ENCODE measurements around the gene NEGR1.

Gene NEGR1

GRCh38 chr1:71399594-71399993, 882.7 kb downstream of the NEGR1 start:
- no peak for TF ChIP-seq CTCF (IDR thresholded peaks at IDR 0.05; ENCODE audit: low read depth, low read length, missing control alignments)
- in situ Hi-C loops (cut with HindIII; ENCODE audit: low sequenced_read_pairs) = no loop called here
- H3K4me3 ChIP-seq (ENCODE audit: low read depth, low read length) = no peak overlapping the region
- no peak for DNase-seq (ENCODE audit: low read depth)

- in situ Hi-C loops (cut with HindIII; ENCODE audit: low sequenced_read_pairs) = no loop called here
- TF ChIP-seq CTCF (IDR thresholded peaks at IDR 0.05; ENCODE audit: low read depth, low read length, missing control alignments) = no peak
- H3K4me3 ChIP-seq (ENCODE audit: low read depth, low read length) = no peak overlapping the region
- DNase-seq (ENCODE audit: low read depth) = no peak
Observed at GRCh38 chr1:71393301-71393700, 889.0 kb downstream of the NEGR1 start.

DNA sequence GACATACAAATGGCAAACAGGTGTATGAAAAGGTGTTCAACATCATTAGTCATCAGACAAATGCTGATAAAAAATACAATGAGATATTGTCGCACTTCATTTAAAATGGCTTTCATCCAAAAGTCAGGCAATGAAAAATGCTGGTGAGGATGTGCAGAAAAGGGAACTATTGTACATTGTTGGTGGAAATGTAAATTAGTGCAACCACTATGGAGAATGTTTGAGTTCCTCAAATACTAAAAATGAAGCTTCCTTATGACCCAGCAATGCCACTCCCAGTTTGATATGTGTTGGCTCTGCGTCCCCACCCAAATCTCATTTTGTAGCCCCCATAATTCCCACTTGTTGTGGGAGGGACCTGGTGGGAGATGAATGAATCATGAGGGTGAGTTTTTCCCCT, 891.8 kb downstream of the NEGR1 start:
- no peak for DNase-seq (ENCODE audit: low read depth)
- in situ Hi-C loops (cut with HindIII; ENCODE audit: low sequenced_read_pairs) = no loop called here
- no peak for TF ChIP-seq CTCF (IDR thresholded peaks at IDR 0.05; ENCODE audit: low read depth, low read length, missing control alignments)
- H3K4me3 ChIP-seq (ENCODE audit: low read depth, low read length) = no peak overlapping the region

GRCh38 chr1:71377886-71378285, 904.5 kb downstream of the NEGR1 start:
- DNase-seq (ENCODE audit: low read depth) = no peak
- no peak overlapping the region for H3K4me3 ChIP-seq (ENCODE audit: low read depth, low read length)
- TF ChIP-seq CTCF (IDR thresholded peaks at IDR 0.05; ENCODE audit: low read depth, low read length, missing control alignments) = no peak
- in situ Hi-C loops (cut with HindIII; ENCODE audit: low sequenced_read_pairs) = no loop called here

DNA sequence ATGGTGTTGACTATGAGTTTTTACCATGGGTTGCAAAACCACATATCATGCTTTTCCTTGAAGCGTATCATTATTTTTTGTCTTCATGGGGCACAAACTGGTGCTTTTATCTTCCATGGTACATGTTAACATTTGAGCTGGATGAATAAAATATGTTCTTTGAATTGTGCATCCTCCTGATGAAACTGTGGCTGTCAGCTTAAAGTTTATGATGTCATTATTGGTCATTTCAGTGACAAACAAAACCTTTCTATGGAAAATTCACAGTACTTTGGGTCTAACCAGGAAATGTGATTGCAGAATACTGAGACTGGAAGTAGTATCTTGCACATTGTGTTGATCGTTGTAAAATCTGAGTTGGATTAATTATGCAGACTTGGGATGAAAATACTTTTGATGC, 909.8 kb downstream of the NEGR1 start:
- no peak overlapping the region for H3K4me3 ChIP-seq (ENCODE audit: low read depth, low read length)
- in situ Hi-C loops (cut with HindIII; ENCODE audit: low sequenced_read_pairs) = no loop called here
- no peak for TF ChIP-seq CTCF (IDR thresholded peaks at IDR 0.05; ENCODE audit: low read depth, low read length, missing control alignments)
- DNase-seq (ENCODE audit: low read depth) = no peak

DNA sequence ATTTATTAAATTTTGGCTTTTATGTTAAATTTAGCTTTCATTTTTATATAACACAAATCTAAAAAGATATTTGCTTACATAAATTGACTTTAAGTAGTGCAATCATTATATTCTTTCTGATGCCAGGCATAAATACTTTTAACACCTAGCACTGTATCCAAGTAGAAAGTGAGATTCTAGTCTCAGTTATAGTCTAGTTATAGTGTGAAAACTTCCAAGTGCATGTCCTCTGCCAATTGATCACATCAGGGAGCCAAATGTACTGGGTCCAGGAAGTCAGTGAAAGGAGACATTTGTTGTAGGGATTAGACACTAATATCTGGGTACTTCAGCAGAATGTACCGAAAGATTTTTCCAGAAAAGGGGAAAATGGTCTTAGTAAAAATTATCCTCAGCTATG, 910.8 kb downstream of the NEGR1 start:
- TF ChIP-seq CTCF (IDR thresholded peaks at IDR 0.05; ENCODE audit: low read depth, low read length, missing control alignments) = no peak
- H3K4me3 ChIP-seq (ENCODE audit: low read depth, low read length) = no peak overlapping the region
- no peak for DNase-seq (ENCODE audit: low read depth)
- in situ Hi-C loops (cut with HindIII; ENCODE audit: low sequenced_read_pairs) = no loop called here

DNA sequence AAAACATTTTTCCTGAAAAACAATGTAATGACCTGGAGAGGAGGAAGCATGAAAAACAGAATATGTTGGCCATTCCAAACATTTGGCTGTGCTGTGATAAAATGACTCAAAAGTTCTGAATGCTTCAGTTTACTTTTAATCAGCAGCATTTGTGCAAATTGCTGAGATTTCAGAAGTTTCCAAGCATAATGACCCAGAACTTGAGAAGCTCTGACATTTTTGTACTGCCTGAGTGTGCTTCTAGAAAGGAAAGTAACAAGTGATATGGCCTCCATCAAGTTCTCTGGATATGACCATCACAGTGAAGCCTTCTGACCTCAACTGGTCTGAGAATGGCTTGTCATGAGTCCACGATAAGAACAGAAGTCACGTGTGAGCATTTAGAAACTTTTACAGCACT, 918.1 kb downstream of the NEGR1 start:
- DNase-seq (ENCODE audit: low read depth) = no peak
- H3K4me3 ChIP-seq (ENCODE audit: low read depth, low read length) = no peak overlapping the region
- in situ Hi-C loops (cut with HindIII; ENCODE audit: low sequenced_read_pairs) = no loop called here
- no peak for TF ChIP-seq CTCF (IDR thresholded peaks at IDR 0.05; ENCODE audit: low read depth, low read length, missing control alignments)
